Measurements from ENCODE around the gene ETV3L.
A peak's percentile ranks its signal among the peaks of the same experiment; 100 is the strongest.

Gene ETV3L

DNA sequence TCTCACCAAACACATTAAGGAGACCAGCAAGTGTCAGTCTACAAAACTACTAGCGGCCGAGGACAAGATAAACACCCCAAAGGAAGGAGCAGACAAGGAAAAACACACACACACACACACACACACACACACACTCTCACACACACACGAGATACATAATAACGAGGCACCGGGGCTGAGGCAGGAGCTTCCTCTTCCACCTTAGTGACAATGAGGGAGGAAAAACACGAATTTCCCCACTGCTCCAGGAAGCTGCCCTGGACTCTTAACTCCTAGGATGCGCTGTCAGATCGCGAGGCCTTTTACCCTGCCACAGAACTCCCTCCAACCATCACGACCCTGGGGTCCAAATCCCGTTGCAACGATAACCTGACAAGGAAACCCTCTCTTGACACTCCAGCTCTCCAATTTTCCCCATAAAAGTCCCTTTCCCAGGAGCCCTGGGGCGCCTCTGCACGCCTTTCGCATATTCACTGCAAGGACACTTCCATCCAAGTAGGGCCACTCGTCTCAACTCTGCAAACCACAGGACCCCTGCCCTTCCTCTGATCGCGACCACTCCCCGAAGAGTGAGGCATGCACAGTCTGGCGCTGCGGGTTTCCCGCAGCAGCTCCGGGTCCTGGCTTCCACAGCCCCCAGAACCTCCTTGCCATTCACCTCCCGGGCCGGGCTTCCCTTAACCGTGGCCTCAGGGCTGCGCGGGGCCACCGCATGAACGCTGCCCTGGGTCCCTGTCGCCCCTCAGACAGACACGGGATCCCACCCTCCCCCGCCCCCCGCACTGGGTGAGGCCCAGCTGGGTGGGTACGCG, 38.0 kb upstream of the ETV3L start:
- no peak for DNase-seq (ENCODE audit: extremely low read depth, low read depth)
- H3K4me3 ChIP-seq (replicated peaks; ENCODE audit: low read depth, low read length), result peak overlapping the region; percentile 83
- TF ChIP-seq, protein P1, sequence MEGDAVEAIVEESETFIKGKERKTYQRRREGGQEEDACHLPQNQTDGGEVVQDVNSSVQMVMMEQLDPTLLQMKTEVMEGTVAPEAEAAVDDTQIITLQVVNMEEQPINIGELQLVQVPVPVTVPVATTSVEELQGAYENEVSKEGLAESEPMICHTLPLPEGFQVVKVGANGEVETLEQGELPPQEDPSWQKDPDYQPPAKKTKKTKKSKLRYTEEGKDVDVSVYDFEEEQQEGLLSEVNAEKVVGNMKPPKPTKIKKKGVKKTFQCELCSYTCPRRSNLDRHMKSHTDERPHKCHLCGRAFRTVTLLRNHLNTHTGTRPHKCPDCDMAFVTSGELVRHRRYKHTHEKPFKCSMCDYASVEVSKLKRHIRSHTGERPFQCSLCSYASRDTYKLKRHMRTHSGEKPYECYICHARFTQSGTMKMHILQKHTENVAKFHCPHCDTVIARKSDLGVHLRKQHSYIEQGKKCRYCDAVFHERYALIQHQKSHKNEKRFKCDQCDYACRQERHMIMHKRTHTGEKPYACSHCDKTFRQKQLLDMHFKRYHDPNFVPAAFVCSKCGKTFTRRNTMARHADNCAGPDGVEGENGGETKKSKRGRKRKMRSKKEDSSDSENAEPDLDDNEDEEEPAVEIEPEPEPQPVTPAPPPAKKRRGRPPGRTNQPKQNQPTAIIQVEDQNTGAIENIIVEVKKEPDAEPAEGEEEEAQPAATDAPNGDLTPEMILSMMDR (IDR thresholded peaks at IDR 0.05; ENCODE audit: low read depth, low read length, missing control alignments), result no peak

DNA sequence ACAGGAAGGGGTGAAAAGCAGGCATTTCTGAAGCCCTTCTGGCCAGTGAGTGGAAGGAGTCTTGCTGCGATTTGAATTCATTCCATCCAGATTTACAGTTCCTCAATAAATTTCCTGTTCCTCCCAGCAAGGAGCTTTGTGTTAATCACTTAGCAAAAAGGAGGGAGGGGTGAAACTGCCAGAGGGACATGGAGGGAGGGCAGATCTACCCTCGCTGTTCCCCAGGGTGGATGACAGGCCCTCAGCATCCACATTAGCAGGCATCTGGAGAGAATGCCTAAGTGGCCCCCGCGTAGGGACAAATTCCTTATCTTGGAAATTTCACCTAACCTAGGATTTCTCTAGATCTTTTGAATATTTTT, 37.4 kb upstream of the ETV3L start:
- H3K4me3 ChIP-seq (replicated peaks; ENCODE audit: low read depth, low read length), result peak overlapping the region; percentile 83
- DNase-seq (ENCODE audit: extremely low read depth, low read depth), result no peak
- TF ChIP-seq, protein P1 (IDR thresholded peaks at IDR 0.05; ENCODE audit: low read depth, low read length, missing control alignments), result no peak

DNA sequence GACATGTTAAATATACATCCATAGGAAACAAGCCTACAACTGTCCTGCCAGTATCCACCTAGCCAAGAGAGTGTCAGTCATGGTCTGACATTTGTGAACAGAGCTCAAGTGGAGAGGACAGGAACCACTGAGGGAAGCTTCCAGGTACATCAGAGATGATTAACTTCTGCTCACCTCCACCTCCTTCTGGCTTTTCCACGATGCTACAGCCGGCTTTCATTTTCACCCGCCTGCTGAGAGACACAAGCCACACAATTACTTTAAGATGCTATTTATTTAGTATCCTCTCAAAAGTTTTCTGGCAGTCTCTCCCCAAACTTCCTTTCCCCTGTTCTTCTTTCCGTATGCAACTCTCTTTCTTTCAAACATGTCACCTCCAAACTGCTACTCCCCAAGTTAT, 36.5 kb upstream of the ETV3L start:
- H3K4me3 ChIP-seq (replicated peaks; ENCODE audit: low read depth, low read length), result peak overlapping the region; percentile 83
- TF ChIP-seq, protein P1 (IDR thresholded peaks at IDR 0.05; ENCODE audit: low read depth, low read length, missing control alignments), result no peak

DNA sequence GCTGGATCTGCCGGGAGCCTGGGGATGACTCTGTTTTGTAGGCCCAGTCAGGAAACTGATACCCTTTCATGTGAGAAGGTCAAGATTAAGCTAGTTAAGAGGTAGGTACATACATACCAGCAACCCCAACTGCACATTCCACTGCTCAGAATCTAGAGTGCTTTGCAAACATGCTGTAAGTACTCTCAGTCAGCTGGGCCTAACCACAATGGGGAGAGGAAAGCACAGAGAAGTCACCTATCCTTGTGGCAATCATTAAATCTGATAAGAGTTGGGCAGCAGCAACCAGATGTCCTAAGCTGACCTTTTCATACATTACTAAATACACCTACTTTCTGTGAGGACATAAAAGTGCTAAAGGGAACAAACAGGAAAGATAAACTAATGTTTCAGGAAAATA, 36.0 kb upstream of the ETV3L start:
- H3K4me3 ChIP-seq (replicated peaks; ENCODE audit: low read depth, low read length), result no peak overlapping the region
- DNase-seq (ENCODE audit: extremely low read depth, low read depth), result no peak
- TF ChIP-seq, protein P1 (IDR thresholded peaks at IDR 0.05; ENCODE audit: low read depth, low read length, missing control alignments), result no peak

More for the DNA sequence above, 36.5 kb upstream of the ETV3L start:
- no peak for DNase-seq (ENCODE audit: extremely low read depth, low read depth)

GRCh38 chr1:157135070-157135469, 35.5 kb upstream of the ETV3L start:
- TF ChIP-seq, protein P1 (IDR thresholded peaks at IDR 0.05; ENCODE audit: low read depth, low read length, missing control alignments), result no peak
- no peak for DNase-seq (ENCODE audit: extremely low read depth, low read depth)
- no peak overlapping the region for H3K4me3 ChIP-seq (replicated peaks; ENCODE audit: low read depth, low read length)

DNA sequence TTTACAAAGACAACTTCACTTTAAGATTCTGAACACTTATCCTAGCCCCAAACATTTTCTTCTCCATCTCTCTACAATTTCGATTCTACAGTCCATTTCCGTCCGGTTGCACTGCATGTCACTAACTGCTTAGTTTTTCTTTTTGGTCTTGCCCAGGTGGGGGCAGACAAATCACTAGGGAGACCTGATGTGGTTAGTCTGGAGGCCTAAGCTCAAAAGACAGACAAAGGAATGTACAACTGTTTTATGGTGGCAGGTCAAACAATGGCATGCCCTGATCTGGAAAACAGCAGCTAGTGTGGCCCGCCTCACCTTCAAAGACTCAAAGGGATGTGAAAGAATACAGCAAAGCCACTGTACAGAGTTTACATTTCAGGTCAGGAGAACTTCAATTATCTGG, 34.8 kb upstream of the ETV3L start:
- TF ChIP-seq, protein P1 (IDR thresholded peaks at IDR 0.05; ENCODE audit: low read depth, low read length, missing control alignments), result no peak
- no peak for DNase-seq (ENCODE audit: extremely low read depth, low read depth)
- no peak overlapping the region for H3K4me3 ChIP-seq (replicated peaks; ENCODE audit: low read depth, low read length)

- TF ChIP-seq, protein P1 (IDR thresholded peaks at IDR 0.05; ENCODE audit: low read depth, low read length, missing control alignments), result no peak
- no peak for DNase-seq (ENCODE audit: extremely low read depth, low read depth)
- H3K4me3 ChIP-seq (replicated peaks; ENCODE audit: low read depth, low read length), result no peak overlapping the region
Observed at GRCh38 chr1:157133426-157133825, 33.8 kb upstream of the ETV3L start.
